Nephron (organoid): ENCODE data around the gene ARHGAP15.

Experiments
- H3K27ac Mint-ChIP-seq, 3 experiments: 2 replicates each; pipeline ENCODE4 v1.8.0; 2020; ENCODE audit warnings: mixed read lengths in 3 of 3, mild to moderate bottlenecking in 2 of 3, moderate library complexity in 1 of 3
- H3K27me3 Mint-ChIP-seq: 2 replicates; pipeline ENCODE4 v1.8.0; 2021; ENCODE audit warnings: low read depth, mild to moderate bottlenecking, moderate library complexity, mixed read lengths
- H3K36me3 Mint-ChIP-seq: 2 replicates; pipeline ENCODE4 v1.8.0; 2020; ENCODE audit warnings: low read depth, mixed read lengths
- H3K4me1 Mint-ChIP-seq: 2 replicates; pipeline ENCODE4 v1.8.0; 2020; ENCODE audit warnings: mixed read lengths
- H3K4me3 Mint-ChIP-seq, 3 experiments: 2 replicates each; pipeline ENCODE4 v1.8.0; 2020; ENCODE audit warnings: mild to moderate bottlenecking in 3 of 3, mixed read lengths in 3 of 3, moderate library complexity in 2 of 3
- H3K9me3 Mint-ChIP-seq: 2 replicates; pipeline ENCODE4 v1.8.0; 2020; ENCODE audit warnings: mixed read lengths
- CTCF ChIP-seq, 3 experiments: fragments of 200-600 bp; sonication (generic); IDR thresholded peaks; one replicate each; pipeline ENCODE4 v1.5.0; 2021; ENCODE audit warnings: antibody characterized with exemption in 3 of 3; ENCODE audit not compliant: unreplicated experiment in 3 of 3

Gene ARHGAP15

GRCh38 chr2:143378996-143379395 lies 249.8 kb downstream of the ARHGAP15 start:
- Mint-ChIP-seq H3K27me3 (no peaks in the 10 kb centered on the region), H3K36me3 (no peaks in the 10 kb centered on the region), H3K27ac (no peak overlapping the region), H3K4me1 (peaks cover 6% of the 10 kb centered on the region), H3K4me3 (no peak overlapping the region), H3K9me3 (no peaks in the 10 kb centered on the region)
- no peak for TF ChIP-seq CTCF (IDR thresholded peaks at IDR 0.05; ENCODE audit: unreplicated experiment in 3 of 3)

GRCh38 chr2:143379955-143380354 lies 250.7 kb downstream of the ARHGAP15 start:
- Mint-ChIP-seq H3K36me3 (no peaks in the 10 kb centered on the region), H3K9me3 (no peaks in the 10 kb centered on the region), H3K4me3 (no peak overlapping the region), H3K4me1 (peaks cover 6% of the 10 kb centered on the region), H3K27me3 (no peaks in the 10 kb centered on the region), H3K27ac (no peak overlapping the region)
- no peak for TF ChIP-seq CTCF (IDR thresholded peaks at IDR 0.05; ENCODE audit: unreplicated experiment in 3 of 3)

GRCh38 chr2:143382573-143382972 lies 253.4 kb downstream of the ARHGAP15 start:
- H3K36me3 Mint-ChIP-seq, result no peaks in the 10 kb centered on the region
- no peaks in the 10 kb centered on the region for H3K9me3 Mint-ChIP-seq
- H3K27me3 Mint-ChIP-seq, result no peaks in the 10 kb centered on the region

GRCh38 chr2:143383016-143383415 lies 253.8 kb downstream of the ARHGAP15 start:
- H3K36me3 Mint-ChIP-seq, result no peaks in the 10 kb centered on the region
- H3K27me3 Mint-ChIP-seq, result no peaks in the 10 kb centered on the region
- peaks cover 6% of the 10 kb centered on the region for H3K4me1 Mint-ChIP-seq
- H3K4me3 Mint-ChIP-seq, result no peak overlapping the region
- H3K27ac Mint-ChIP-seq, result no peak overlapping the region
- no peak for TF ChIP-seq CTCF (IDR thresholded peaks at IDR 0.05; ENCODE audit: unreplicated experiment in 3 of 3)
- H3K9me3 Mint-ChIP-seq, result no peaks in the 10 kb centered on the region

More at GRCh38 chr2:143382573-143382972, 253.4 kb downstream of the ARHGAP15 start:
- TF ChIP-seq CTCF (IDR thresholded peaks at IDR 0.05; ENCODE audit: unreplicated experiment in 3 of 3), result no peak
- peaks cover 6% of the 10 kb centered on the region for H3K4me1 Mint-ChIP-seq
- H3K4me3 Mint-ChIP-seq, result no peak overlapping the region
- no peak overlapping the region for H3K27ac Mint-ChIP-seq

- peaks cover 6% of the 10 kb centered on the region for H3K4me1 Mint-ChIP-seq
- no peaks in the 10 kb centered on the region for H3K9me3 Mint-ChIP-seq
- TF ChIP-seq CTCF (IDR thresholded peaks at IDR 0.05; ENCODE audit: unreplicated experiment in 3 of 3), result no peak
- H3K4me3 Mint-ChIP-seq, result no peak overlapping the region
- no peak overlapping the region for H3K27ac Mint-ChIP-seq
- H3K27me3 Mint-ChIP-seq, result no peaks in the 10 kb centered on the region
- H3K36me3 Mint-ChIP-seq, result no peaks in the 10 kb centered on the region
Measured at GRCh38 chr2:143384111-143384510, 254.9 kb downstream of the ARHGAP15 start.

GRCh38 chr2:143390171-143390570 lies 261.0 kb downstream of the ARHGAP15 start:
- Mint-ChIP-seq H3K27ac (no peak overlapping the region), H3K27me3 (no peaks in the 10 kb centered on the region), H3K4me1 (no peaks in the 10 kb centered on the region), H3K9me3 (no peaks in the 10 kb centered on the region), H3K4me3 (no peak overlapping the region), H3K36me3 (no peaks in the 10 kb centered on the region)
- no peak for TF ChIP-seq CTCF (IDR thresholded peaks at IDR 0.05; ENCODE audit: unreplicated experiment in 3 of 3)
